BJ (cell line): ENCODE data around the gene STEAP3. TPM values are rescaled to one million over a fixed set of nuclear protein-coding genes. Genes with fewer than 3 reads are reported as not detected.

Experiments used
- CTCF ChIA-PET: fragments of 350-600 bp; formaldehyde crosslinking; extraction: SDS; loops from one replicate; lab custom pipeline; 2021; ENCODE audit warnings: antibody characterized with exemption, inconsistent platforms; lab: Yijun Ruan, JAX
- POLR2A ChIA-PET: fragments of 300-600 bp; sonication (Branson Sonifier 250); formaldehyde crosslinking; extraction: SDS; loops from one replicate; lab custom pipeline; 2021; ENCODE audit warnings: antibody characterized with exemption; lab: Charles Lee
- DNase-seq: peaks from one replicate; pipeline ENCODE4 v3.0.0-alpha.2; 2011; ENCODE audit warnings: low read depth
- H3K27me3 ChIP-seq: 2 replicates; pipeline ENCODE4 v1.6.0; 2011; ENCODE audit warnings: low read length; ENCODE audit not compliant: control insufficient read depth, insufficient read depth
- H3K36me3 ChIP-seq: 2 replicates; pipeline ENCODE4 v1.5.1; 2011; ENCODE audit warnings: low read length; ENCODE audit not compliant: control insufficient read depth, insufficient read depth
- H3K4me3 ChIP-seq: 2 replicates; pipeline ENCODE4 v1.5.1; 2011; ENCODE audit warnings: low read depth, mild to moderate bottlenecking, control low read depth, low read length
- CTCF ChIP-seq: IDR thresholded peaks from 2 replicates; pipeline ENCODE4 v1.5.1; 2011; ENCODE audit warnings: low read depth, mild to moderate bottlenecking, control low read depth, inconsistent platforms, low read length, moderate library complexity; ENCODE audit not compliant: insufficient read depth
- polyA plus RNA-seq: library from polyadenylated mRNA; depleted of rRNA; stranded (reverse); fragments of >200 nt; gene quantifications from 2 replicates; pipeline ENCODE4 v1.2.3, GENCODE V29; 2011

STEAP3 gene
- polyA plus RNA-seq, 1 experiment = 13.9 TPM

- Histone ChIP-seq H3K4me3 (no peak overlapping the region), H3K27me3 (no peaks in the 10 kb centered on the region), H3K36me3 (no peaks in the 10 kb centered on the region; the same call in 1 of the 2 replicates)
- no peak for TF ChIP-seq CTCF
- ChIA-PET POLR2A (no interaction called here), CTCF (interaction anchor here (0.7 to 1.0 kb wide), 2 partner anchors 12 to 28 kb away, joined by 3 read pairs; no protein-coding TSS in a partner anchor)
- no peak for DNase-seq
Measured at GRCh38 chr2:119246884-119247843, 23.5 kb downstream of the STEAP3 start.

GRCh38 chr2:119247844-119248271 lies 24.2 kb downstream of the STEAP3 start:
- H3K36me3 ChIP-seq = no peaks in the 10 kb centered on the region; the same call in 1 of the 2 replicates
- H3K27me3 ChIP-seq = no peaks in the 10 kb centered on the region
- CTCF ChIA-PET = interaction anchor here (0.7 to 1.0 kb wide), 2 partner anchors 13 to 29 kb away, joined by 3 read pairs; no protein-coding TSS in a partner anchor
- POLR2A ChIA-PET = no interaction called here
- no peak overlapping the region for H3K4me3 ChIP-seq
- no peak for DNase-seq
- no peak for TF ChIP-seq CTCF

DNA sequence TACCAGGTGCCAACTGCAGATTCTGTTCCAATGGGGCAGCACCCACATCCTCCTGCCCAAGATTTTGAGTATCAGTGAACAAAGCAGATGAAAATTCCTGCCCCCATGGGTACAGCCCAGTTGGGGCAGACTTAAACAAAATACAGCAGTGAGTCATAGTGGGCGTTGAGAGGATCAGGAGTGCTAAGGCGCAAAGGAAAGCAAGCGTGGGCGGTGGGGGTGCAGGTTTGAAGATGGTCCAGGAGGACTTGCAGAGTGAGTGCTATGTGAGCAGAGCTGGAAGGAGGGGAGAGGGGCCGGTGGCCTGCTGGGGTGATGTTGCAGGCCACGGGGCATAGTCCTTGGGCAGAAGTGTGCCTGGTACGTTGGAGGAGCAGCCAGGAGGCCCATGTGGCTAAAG lies 24.7 kb downstream of the STEAP3 start:
- DNase-seq = no peak
- ChIA-PET POLR2A (no interaction called here), CTCF (interaction anchor here (1.1 to 2.0 kb wide), 3 partner anchors 16 to 23 kb away, joined by 3 to 9 read pairs (median 5); no protein-coding TSS in a partner anchor)

GRCh38 chr2:119248751-119249150 lies 25.1 kb downstream of the STEAP3 start:
- no peak for DNase-seq
- ChIA-PET CTCF (interaction anchor here (1.1 to 2.0 kb wide), 3 partner anchors 15 to 23 kb away, joined by 3 to 9 read pairs (median 5); no protein-coding TSS in a partner anchor), POLR2A (no interaction called here)
- no peaks in the 10 kb centered on the region; the same call in 1 of the 2 replicates for H3K36me3 ChIP-seq
- TF ChIP-seq CTCF = no peak
- no peak overlapping the region for H3K4me3 ChIP-seq
- H3K27me3 ChIP-seq = no peaks in the 10 kb centered on the region

More for the DNA sequence above, 24.7 kb downstream of the STEAP3 start:
- no peak for TF ChIP-seq CTCF
- Histone ChIP-seq H3K4me3 (no peak overlapping the region), H3K27me3 (no peaks in the 10 kb centered on the region), H3K36me3 (no peaks in the 10 kb centered on the region; the same call in 1 of the 2 replicates)

GRCh38 chr2:119249311-119249710 lies 25.7 kb downstream of the STEAP3 start:
- ChIA-PET CTCF (interaction anchor here (1.1 to 2.0 kb wide), 4 partner anchors 15 to 22 kb away, joined by 3 to 9 read pairs (median 5); no protein-coding TSS in a partner anchor), POLR2A (no interaction called here)
- no peaks in the 10 kb centered on the region; the same call in 1 of the 2 replicates for H3K36me3 ChIP-seq
- no peak for DNase-seq
- H3K27me3 ChIP-seq = no peaks in the 10 kb centered on the region
- H3K4me3 ChIP-seq = no peak overlapping the region
- TF ChIP-seq CTCF = no peak
